Mesenchymal stem cell (in vitro differentiated cells and primary cell): ENCODE data around the gene CCDC191.

ENCODE experiments used
- DNase-seq: peaks from one replicate; pipeline ENCODE4 v3.0.0-alpha.2; 2013
- H2AFZ ChIP-seq: one replicate; pipeline ENCODE4 v1.6.1; 2013; ENCODE audit warnings: low read depth, mild to moderate bottlenecking, control low read depth, inconsistent platforms, low read length, moderate library complexity
- H2AK5ac ChIP-seq: 2 replicates; pipeline ENCODE4 v1.6.1; 2013; ENCODE audit warnings: low read length, moderate library complexity, mild to moderate bottlenecking, inconsistent platforms; ENCODE audit not compliant: severe bottlenecking
- H2BK120ac ChIP-seq: one replicate; pipeline ENCODE4 v1.6.1; 2013; ENCODE audit warnings: low read depth, mild to moderate bottlenecking, inconsistent platforms, low read length, moderate library complexity
- H2BK12ac ChIP-seq, 2 experiments: one replicate each; pipeline ENCODE4 v1.6.1; 2013; ENCODE audit warnings: inconsistent platforms in 2 of 2, low read length in 2 of 2, mild to moderate bottlenecking in 2 of 2, moderate library complexity in 2 of 2, control low read depth in 1 of 2
- H2BK15ac ChIP-seq: one replicate; pipeline ENCODE4 v1.6.1; 2013; ENCODE audit warnings: mild to moderate bottlenecking, low read depth, inconsistent platforms; ENCODE audit not compliant: poor library complexity, severe bottlenecking
- H2BK5ac ChIP-seq: 2 replicates; pipeline ENCODE4 v1.6.1; 2013; ENCODE audit warnings: low read depth, mild to moderate bottlenecking, low read length, control low read depth, inconsistent platforms; ENCODE audit not compliant: poor library complexity, severe bottlenecking
- H3K14ac ChIP-seq, 2 experiments: one replicate each; pipeline ENCODE4 v1.6.1; 2013; ENCODE audit warnings: inconsistent platforms in 2 of 2, low read length in 2 of 2, control low read depth in 1 of 2, mild to moderate bottlenecking in 1 of 2, moderate library complexity in 1 of 2
- H3K18ac ChIP-seq, 2 experiments: one replicate each; pipeline ENCODE4 v1.6.1; 2013; ENCODE audit warnings: inconsistent platforms in 2 of 2, low read length in 2 of 2, control low read depth in 1 of 2, low read depth in 1 of 2, mild to moderate bottlenecking in 1 of 2
- H3K23ac ChIP-seq, 2 experiments: one replicate each; pipeline ENCODE4 v1.6.1; 2013; ENCODE audit warnings: inconsistent platforms in 2 of 2, low read length in 2 of 2, mild to moderate bottlenecking in 2 of 2, moderate library complexity in 2 of 2, control low read depth in 1 of 2
- H3K27ac ChIP-seq: 2 replicates; pipeline ENCODE4 v1.5.1; 2013; ENCODE audit warnings: mild to moderate bottlenecking, moderate library complexity, low read length, control low read depth, inconsistent platforms; ENCODE audit not compliant: poor library complexity, severe bottlenecking
- H3K27me3 ChIP-seq, 2 experiments: 2 replicates each; pipeline versions ENCODE4 v1.6.1 to v1.7.0; 2013; ENCODE audit warnings: low read length in 2 of 2, mild to moderate bottlenecking in 2 of 2, moderate library complexity in 2 of 2, control low read depth in 1 of 2, inconsistent platforms in 1 of 2; ENCODE audit not compliant: control insufficient read depth in 1 of 2, insufficient read depth in 1 of 2
- H3K36me3 ChIP-seq, 2 experiments: 2 replicates each; pipeline versions ENCODE4 v1.6.1 to v1.7.0; 2013; ENCODE audit warnings: low read length in 2 of 2, control low read depth in 1 of 2, inconsistent platforms in 1 of 2, low read depth in 1 of 2, mild to moderate bottlenecking in 1 of 2; ENCODE audit not compliant: insufficient read depth in 2 of 2, control insufficient read depth in 1 of 2
- H3K4ac ChIP-seq, 2 experiments: one replicate each; pipeline ENCODE4 v1.6.1; 2013; ENCODE audit warnings: inconsistent platforms in 2 of 2, low read length in 2 of 2, mild to moderate bottlenecking in 2 of 2, moderate library complexity in 2 of 2, control low read depth in 1 of 2, low read depth in 1 of 2
- H3K4me1 ChIP-seq: 2 replicates; pipeline ENCODE4 v1.6.1; 2013; ENCODE audit warnings: low read depth, low read length, control low read depth; ENCODE audit not compliant: control insufficient read depth, insufficient read depth
- H3K4me2 ChIP-seq: 2 replicates; pipeline ENCODE4 v1.6.1; 2013; ENCODE audit warnings: low read length, mild to moderate bottlenecking, inconsistent platforms; ENCODE audit not compliant: poor library complexity, severe bottlenecking
- H3K4me3 ChIP-seq, 2 experiments: 2 replicates each; pipeline versions ENCODE4 v1.5.1 to v1.7.0; 2013; ENCODE audit warnings: low read length in 2 of 2, mild to moderate bottlenecking in 2 of 2, control low read depth in 1 of 2, low read depth in 1 of 2; ENCODE audit not compliant: insufficient read depth in 1 of 2
- H3K79me1 ChIP-seq: replicated peaks from 2 replicates; pipeline ENCODE4 v1.6.1; 2013; ENCODE audit warnings: mild to moderate bottlenecking, control low read depth, low read length, inconsistent platforms; ENCODE audit not compliant: poor library complexity, severe bottlenecking
- H3K9ac ChIP-seq: 2 replicates; pipeline ENCODE4 v1.7.0; 2013; ENCODE audit warnings: mild to moderate bottlenecking, low read length, moderate library complexity
- H3K9me3 ChIP-seq: 2 replicates; pipeline ENCODE4 v1.7.0; 2013; ENCODE audit warnings: mild to moderate bottlenecking, low read length; ENCODE audit not compliant: control insufficient read depth
- H4K8ac ChIP-seq: one replicate; pipeline ENCODE4 v1.6.1; 2013; ENCODE audit warnings: inconsistent platforms, mild to moderate bottlenecking, low read length, moderate library complexity
- H4K91ac ChIP-seq: one replicate; pipeline ENCODE4 v1.6.1; 2013; ENCODE audit warnings: mild to moderate bottlenecking, low read length, inconsistent platforms
- WGBS: methylation state at CpG from one replicate; pipeline ENCODE4 v1.1.7; 2013; ENCODE audit warnings: mixed read lengths; 5-methylcytosine and 5-hydroxymethylcytosine counted together

CCDC191 gene

GRCh38 chr3:114020907-114021306, 35.4 kb downstream of the CCDC191 start:
- H3K4me2 ChIP-seq, result no peak overlapping the region
- no peak overlapping the region for H2BK15ac ChIP-seq
- H3K18ac ChIP-seq, result no peak overlapping the region
- no peak overlapping the region for H3K9ac ChIP-seq
- H3K4ac ChIP-seq, result no peak overlapping the region
- no peak overlapping the region for H3K4me3 ChIP-seq
- no peaks in the 10 kb centered on the region for H3K36me3 ChIP-seq
- H2BK120ac ChIP-seq, result no peak overlapping the region
- no peaks in the 10 kb centered on the region for H3K79me1 ChIP-seq
- no peak overlapping the region for H3K23ac ChIP-seq
- no peak overlapping the region for H2AK5ac ChIP-seq
- DNase-seq, result no peak
- no peaks in the 10 kb centered on the region for H3K27me3 ChIP-seq
- H3K27ac ChIP-seq, result no peak overlapping the region
- H2BK12ac ChIP-seq, result no peak overlapping the region
- H3K9me3 ChIP-seq, result no peaks in the 10 kb centered on the region
- no peak overlapping the region for H3K14ac ChIP-seq
- 86% methylated on average over 1 of the region's 2 CpGs for WGBS
- H2AFZ ChIP-seq, result no peak overlapping the region
- no peaks in the 10 kb centered on the region for H3K4me1 ChIP-seq
- no peak overlapping the region for H4K8ac ChIP-seq
- no peak overlapping the region for H2BK5ac ChIP-seq
- H4K91ac ChIP-seq, result no peak overlapping the region

GRCh38 chr3:114019486-114019885, 36.8 kb downstream of the CCDC191 start:
- Histone ChIP-seq H3K27ac (no peak overlapping the region), H3K14ac (no peak overlapping the region), H3K18ac (no peak overlapping the region), H4K8ac (no peak overlapping the region), H2AFZ (no peak overlapping the region), H3K79me1 (no peaks in the 10 kb centered on the region), H3K9me3 (no peaks in the 10 kb centered on the region), H4K91ac (no peak overlapping the region), H2AK5ac (no peak overlapping the region), H3K9ac (no peak overlapping the region), H3K27me3 (no peaks in the 10 kb centered on the region), H3K36me3 (no peaks in the 10 kb centered on the region), H3K4me1 (no peaks in the 10 kb centered on the region), H2BK12ac (no peak overlapping the region), H3K23ac (no peak overlapping the region), H2BK5ac (no peak overlapping the region), H2BK120ac (no peak overlapping the region), H3K4me2 (no peak overlapping the region), H3K4ac (no peak overlapping the region), H2BK15ac (no peak overlapping the region), H3K4me3 (no peak overlapping the region)
- 90% methylated on average over 2 of the region's 2 CpGs for WGBS
- DNase-seq, result no peak

GRCh38 chr3:114014211-114014610, 42.1 kb downstream of the CCDC191 start:
- H2BK120ac ChIP-seq, result no peak overlapping the region
- no peaks in the 10 kb centered on the region for H3K79me1 ChIP-seq
- H3K18ac ChIP-seq, result no peak overlapping the region
- H3K4me1 ChIP-seq, result no peaks in the 10 kb centered on the region
- no peak overlapping the region for H2BK15ac ChIP-seq
- no peak overlapping the region for H3K9ac ChIP-seq
- H3K27ac ChIP-seq, result no peak overlapping the region
- H2BK12ac ChIP-seq, result no peak overlapping the region
- H3K27me3 ChIP-seq, result no peaks in the 10 kb centered on the region
- H3K14ac ChIP-seq, result no peak overlapping the region
- peaks cover 3 to 4% of the 10 kb centered on the region in 2 experiments for H3K36me3 ChIP-seq
- H3K9me3 ChIP-seq, result no peaks in the 10 kb centered on the region
- no peak overlapping the region for H3K4ac ChIP-seq
- H3K23ac ChIP-seq, result no peak overlapping the region
- H4K8ac ChIP-seq, result no peak overlapping the region
- no peak overlapping the region for H3K4me3 ChIP-seq
- no peak overlapping the region for H2BK5ac ChIP-seq
- no peak for DNase-seq
- H2AK5ac ChIP-seq, result no peak overlapping the region
- WGBS, result 94% methylated on average over 7 of the region's 7 CpGs
- no peak overlapping the region for H4K91ac ChIP-seq
- no peak overlapping the region for H2AFZ ChIP-seq
- H3K4me2 ChIP-seq, result no peak overlapping the region

- no peak overlapping the region for H2AFZ ChIP-seq
- H3K14ac ChIP-seq, result no peak overlapping the region
- H2BK5ac ChIP-seq, result no peak overlapping the region
- H3K27ac ChIP-seq, result no peak overlapping the region
- no peak overlapping the region for H4K91ac ChIP-seq
- H3K9ac ChIP-seq, result no peak overlapping the region
- H2BK15ac ChIP-seq, result no peak overlapping the region
- no peak overlapping the region for H3K18ac ChIP-seq
- H3K23ac ChIP-seq, result no peak overlapping the region
- H4K8ac ChIP-seq, result no peak overlapping the region
- H3K27me3 ChIP-seq, result no peaks in the 10 kb centered on the region
- no peak overlapping the region for H3K4ac ChIP-seq
- no peak overlapping the region for H2BK120ac ChIP-seq
- no peak overlapping the region for H2BK12ac ChIP-seq
- peaks cover under 1% of the 10 kb centered on the region for H3K9me3 ChIP-seq
- no peaks in the 10 kb centered on the region for H3K79me1 ChIP-seq
- H3K4me2 ChIP-seq, result no peak overlapping the region
- H2AK5ac ChIP-seq, result no peak overlapping the region
- no peak for DNase-seq
- no peak overlapping the region for H3K4me3 ChIP-seq
- no CpG with 5 or more reads among the region's 2 CpGs for WGBS
- H3K4me1 ChIP-seq, result no peaks in the 10 kb centered on the region
- peaks cover 4 to 9% of the 10 kb centered on the region in 2 experiments for H3K36me3 ChIP-seq
Observed at GRCh38 chr3:114011059-114011797, 45.1 kb downstream of the CCDC191 start.
